Activated T-cell treated with anti-CD3 and anti-CD28 coated beads for 48 hours (primary cell): ENCODE data around the gene PEDS1.
"Not testable (repeated sequence)": the region's sequence is repeated elsewhere in the genome, so short reads cannot be mapped to it uniquely, and the experiment has no call there.

Experiments used
- DNase-seq: peaks from one replicate; pipeline ENCODE4 v3.0.0-alpha.2; 2020; ENCODE audit warnings: low read depth

The PEDS1 gene

GRCh38 chr20:50163570-50164317, 10.2 kb upstream of the PEDS1 start:
- DNase-seq, result no peak

GRCh38 chr20:50161494-50161893, 8.0 kb upstream of the PEDS1 start:
- not testable (repeated sequence) for DNase-seq

DNA sequence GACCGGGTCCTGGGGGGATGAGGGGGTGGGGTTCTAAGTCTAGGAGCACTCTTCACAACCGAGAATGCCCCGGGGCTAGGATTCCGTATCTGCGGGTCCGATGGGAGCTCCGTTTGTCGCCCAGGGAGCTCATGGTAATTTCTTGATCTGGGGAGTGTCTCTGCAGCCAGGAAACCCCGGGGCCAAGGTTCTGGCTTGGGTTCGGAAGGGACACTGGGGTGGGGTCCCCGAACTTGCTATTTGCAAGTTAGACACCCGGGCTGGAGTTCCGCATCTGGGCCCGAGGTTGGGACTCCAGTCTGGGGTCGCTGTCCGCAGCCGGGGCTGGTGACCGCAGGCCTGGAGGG, 397 bp downstream of the PEDS1 start:
- DNase-seq, result no peak

- DNase-seq, result no peak
Observed at GRCh38 chr20:50152394-50153152, 950 bp downstream of the PEDS1 start.

DNA sequence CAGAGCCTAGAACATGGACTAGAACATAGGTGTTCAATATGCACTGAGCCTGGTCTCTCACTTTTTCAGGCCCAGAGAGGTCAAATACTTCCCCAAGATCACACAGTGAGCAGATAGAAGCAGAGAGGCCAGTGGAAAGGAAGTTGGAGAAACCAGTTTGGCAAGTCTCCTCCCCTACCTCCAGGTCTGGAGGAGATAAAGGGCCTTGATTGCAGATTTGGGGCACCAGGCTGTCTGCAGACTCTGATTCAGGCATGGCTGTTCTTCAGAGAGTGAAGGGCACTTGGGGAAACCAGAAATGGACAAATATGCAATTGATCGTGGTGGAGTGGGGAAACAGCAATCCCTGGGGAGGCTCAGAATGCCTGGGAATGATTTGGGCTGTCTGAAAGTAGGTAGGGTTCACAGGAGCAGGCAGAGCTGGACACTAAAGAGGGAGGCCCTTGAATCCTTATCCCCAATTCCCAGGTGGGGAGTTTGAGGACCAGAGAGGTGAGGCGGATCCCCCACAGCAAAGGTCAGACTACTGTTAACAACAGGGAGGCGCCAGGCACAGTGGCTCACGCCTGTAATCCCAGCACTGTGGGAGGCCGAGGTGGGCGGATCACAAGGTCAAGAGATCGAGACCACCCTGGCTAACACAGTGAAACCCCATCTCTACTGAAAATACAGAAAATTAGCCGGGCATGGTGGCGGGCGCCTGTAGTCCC, 2.3 kb downstream of the PEDS1 start:
- DNase-seq, result no peak

GRCh38 chr20:50149481-50150254, 3.9 kb downstream of the PEDS1 start:
- no peak for DNase-seq

- peak; percentile 60 for DNase-seq
Observed at GRCh38 chr20:50146732-50147662, 6.5 kb downstream of the PEDS1 start.

DNA sequence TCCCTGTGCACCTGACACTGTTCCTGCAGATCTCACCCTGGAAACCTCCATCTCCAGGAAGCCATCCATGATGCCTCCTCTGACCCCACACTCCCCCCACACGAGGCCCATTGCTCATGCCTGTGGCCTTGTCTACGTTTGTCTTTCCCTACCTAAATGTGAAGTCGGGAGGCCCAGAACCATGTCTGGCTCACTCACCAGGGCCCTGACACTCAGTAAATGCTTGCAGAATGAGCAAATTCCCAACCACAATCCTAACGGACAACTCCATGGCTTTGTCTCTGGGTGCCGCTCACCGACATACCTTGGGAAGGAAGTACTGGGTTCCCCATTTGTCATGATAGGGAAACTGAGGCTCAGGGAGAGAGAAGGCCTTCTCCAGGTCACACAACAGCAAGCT, 7.3 kb downstream of the PEDS1 start:
- DNase-seq, result no peak

DNA sequence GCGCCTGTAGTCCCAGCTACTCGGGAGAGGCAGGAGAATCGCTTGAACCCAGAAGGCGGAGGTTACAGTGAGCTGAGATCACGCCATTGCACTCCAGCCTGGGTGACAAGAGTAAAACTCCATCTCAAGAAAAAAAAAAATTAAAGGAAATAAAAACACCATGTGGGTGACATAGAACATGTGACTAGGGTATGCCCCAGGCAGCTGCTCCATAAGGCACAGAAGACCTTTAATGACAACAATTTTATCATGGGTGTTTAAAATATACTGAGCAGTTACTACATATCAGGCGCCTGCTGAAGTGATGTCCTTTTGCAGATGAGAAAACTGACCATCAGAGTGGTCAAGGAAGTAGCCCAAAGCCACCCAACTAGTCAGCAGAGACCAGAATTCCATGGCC, 8.0 kb downstream of the PEDS1 start:
- DNase-seq, result no peak

DNA sequence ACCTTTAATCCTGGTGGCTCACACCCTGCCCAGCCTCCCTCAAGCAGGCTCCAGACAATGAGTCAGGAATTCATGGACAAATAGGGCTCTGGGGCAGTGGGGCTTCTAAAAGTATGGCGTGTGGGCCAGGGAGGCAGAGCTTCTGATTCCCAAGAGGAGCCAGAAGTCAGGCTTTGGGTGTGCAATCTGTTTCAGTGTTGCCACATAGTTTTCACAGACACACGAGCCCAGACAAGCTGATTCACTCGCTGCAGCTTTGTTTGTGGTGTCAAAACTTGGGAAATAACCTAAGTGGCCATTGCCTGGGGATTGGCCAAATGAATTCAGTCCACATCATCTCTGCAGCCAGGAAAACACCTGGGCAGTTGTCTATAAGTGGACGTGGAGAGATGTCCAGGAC, 9.2 kb downstream of the PEDS1 start:
- no peak for DNase-seq

DNA sequence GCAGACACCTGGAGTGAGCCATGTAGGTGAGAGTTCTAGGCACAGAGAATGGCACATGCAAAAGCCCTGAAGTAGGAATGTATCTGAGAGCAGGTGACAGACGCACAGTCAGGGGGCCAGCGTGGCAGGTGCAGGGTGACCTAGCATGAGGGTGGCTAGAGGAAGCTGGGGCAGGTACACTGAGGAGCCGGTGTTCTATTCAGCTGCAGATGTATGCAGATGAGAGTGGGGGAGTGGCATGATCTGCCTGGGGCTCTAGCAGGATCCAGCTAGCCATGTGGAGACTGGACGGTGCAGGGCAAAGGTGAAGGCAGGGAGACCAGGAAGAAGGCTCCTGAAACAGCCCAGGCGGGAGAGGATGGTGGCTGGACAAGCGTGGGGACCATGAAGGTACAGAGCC, 10.7 kb downstream of the PEDS1 start:
- no peak for DNase-seq

GRCh38 chr20:50141811-50142561, 11.5 kb downstream of the PEDS1 start:
- no peak for DNase-seq

- DNase-seq, result no peak
Observed at GRCh38 chr20:50141018-50141675, 12.4 kb downstream of the PEDS1 start.

DNA sequence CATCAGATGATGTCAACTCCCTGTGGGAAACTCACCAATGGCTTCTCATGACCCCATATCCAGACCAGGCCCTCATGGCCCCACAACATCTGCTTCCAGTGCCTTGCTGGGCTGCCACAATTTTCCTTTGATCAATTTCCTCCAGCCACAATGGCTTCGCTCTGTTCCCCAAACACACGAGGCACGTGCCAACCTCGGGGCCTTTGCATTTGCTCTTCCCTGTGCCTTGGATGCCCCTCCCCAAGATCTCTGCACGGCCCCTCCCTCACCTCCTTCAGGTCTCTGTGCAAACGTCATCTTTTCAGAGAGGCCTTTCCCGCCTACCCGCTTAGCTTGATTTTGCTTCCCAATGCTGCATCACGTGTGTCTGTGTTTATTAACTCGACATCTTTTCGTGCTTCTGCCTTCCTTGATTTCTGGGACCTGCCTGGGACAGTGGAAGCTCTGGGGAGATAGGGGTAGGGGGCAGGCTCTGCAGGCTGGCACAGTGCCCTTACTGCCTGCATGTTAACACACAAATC, 13.1 kb downstream of the PEDS1 start:
- no peak for DNase-seq

GRCh38 chr20:50138479-50139393, 14.8 kb downstream of the PEDS1 start:
- no peak for DNase-seq

DNA sequence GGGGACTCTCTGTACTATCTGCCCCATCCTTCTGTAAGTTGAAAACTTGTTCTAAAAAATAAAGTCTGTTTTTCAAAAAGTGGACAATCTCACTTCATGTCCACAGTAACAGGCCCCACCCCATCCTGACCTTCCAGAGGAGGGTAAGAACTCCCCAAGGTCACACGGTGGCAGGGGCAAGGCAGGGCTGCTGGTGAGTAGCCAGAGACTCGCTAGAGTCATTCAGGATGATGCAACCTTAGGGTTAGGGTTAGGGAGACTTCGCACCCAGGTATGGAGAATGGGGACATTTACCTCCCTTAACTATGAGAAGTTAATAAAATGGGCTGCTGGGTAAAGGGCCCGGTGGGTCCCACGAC, 15.4 kb downstream of the PEDS1 start:
- no peak for DNase-seq

DNA sequence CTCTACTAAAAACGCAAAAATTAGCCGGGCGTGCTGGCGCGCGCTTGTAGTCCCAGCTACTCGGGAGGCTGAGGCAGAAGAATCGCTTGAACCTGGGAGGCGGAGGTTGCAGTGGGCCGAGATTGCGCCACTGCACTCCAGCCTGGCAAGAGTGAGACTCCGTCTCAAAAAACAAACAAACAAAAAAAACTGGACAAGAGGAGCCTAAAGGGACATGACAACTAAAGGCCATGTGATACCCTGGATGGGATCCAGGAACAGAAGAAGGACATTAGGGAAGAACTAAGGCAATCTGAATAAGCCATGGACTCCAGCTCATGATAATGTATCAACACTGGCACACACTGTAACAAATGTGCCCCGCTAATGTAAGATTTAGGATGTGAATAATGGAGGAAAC, 15.8 kb downstream of the PEDS1 start:
- not testable (repeated sequence) for DNase-seq

- DNase-seq, result no peak
Observed at GRCh38 chr20:50136822-50137599, 16.5 kb downstream of the PEDS1 start.
